BLaER1 (cell line): ENCODE results near the gene OR4D2.

Experiments used
- H3K27ac ChIP-seq: shearing (Covaris generic); formaldehyde crosslinking; 2 replicates; pipeline ENCODE4 v1.8.1; 2022
- H3K27me3 ChIP-seq: shearing (Covaris generic); formaldehyde crosslinking; 2 replicates; pipeline ENCODE4 v1.8.1; 2022
- H3K36me3 ChIP-seq: shearing (Covaris generic); formaldehyde crosslinking; 2 replicates; pipeline ENCODE4 v1.8.1; 2022
- H3K4me1 ChIP-seq: shearing (Covaris generic); formaldehyde crosslinking; 2 replicates; pipeline ENCODE4 v1.8.1; 2022
- H3K4me2 ChIP-seq: shearing (Covaris generic); formaldehyde crosslinking; 2 replicates; pipeline ENCODE4 v1.8.1; 2022
- H3K4me3 ChIP-seq: shearing (Covaris generic); formaldehyde crosslinking; 2 replicates; pipeline ENCODE4 v1.8.1; 2022
- H3K9ac ChIP-seq: shearing (Covaris generic); formaldehyde crosslinking; 2 replicates; pipeline ENCODE4 v1.8.1; 2022
- H3K9me3 ChIP-seq: shearing (Covaris generic); formaldehyde crosslinking; 2 replicates; pipeline ENCODE4 v1.8.1; 2022
- H4K20me1 ChIP-seq: shearing (Covaris generic); formaldehyde crosslinking; 2 replicates; pipeline ENCODE4 v1.8.1; 2022
- Cebpa-rat ChIP-seq: shearing (Covaris generic); IDR thresholded peaks from 2 replicates; pipeline ENCODE4 v1.8.1; 2022

OR4D2 gene

GRCh38 chr17:58205936-58206335, 39.2 kb downstream of the OR4D2 start:
- peaks cover 41% of the 10 kb centered on the region for H3K36me3 ChIP-seq
- H3K9me3 ChIP-seq: no peaks in the 10 kb centered on the region
- H3K9ac ChIP-seq: no peak overlapping the region
- no peak overlapping the region for H3K4me3 ChIP-seq
- no peak for TF ChIP-seq Cebpa-rat
- no peaks in the 10 kb centered on the region for H4K20me1 ChIP-seq
- no peaks in the 10 kb centered on the region for H3K27me3 ChIP-seq
- H3K4me2 ChIP-seq: no peak overlapping the region
- H3K4me1 ChIP-seq: no peaks in the 10 kb centered on the region
- H3K27ac ChIP-seq: no peak overlapping the region

- no peak overlapping the region for H3K9ac ChIP-seq
- no peak overlapping the region for H3K4me2 ChIP-seq
- H4K20me1 ChIP-seq: no peaks in the 10 kb centered on the region
- no peak overlapping the region for H3K27ac ChIP-seq
- no peaks in the 10 kb centered on the region for H3K9me3 ChIP-seq
- peaks cover 47% of the 10 kb centered on the region for H3K36me3 ChIP-seq
- H3K4me3 ChIP-seq: no peak overlapping the region
- no peaks in the 10 kb centered on the region for H3K27me3 ChIP-seq
- no peak for TF ChIP-seq Cebpa-rat
- no peaks in the 10 kb centered on the region for H3K4me1 ChIP-seq
Measured at GRCh38 chr17:58207451-58207850, 40.7 kb downstream of the OR4D2 start.

- Histone ChIP-seq H3K4me1 (no peaks in the 10 kb centered on the region), H4K20me1 (no peaks in the 10 kb centered on the region), H3K9me3 (no peaks in the 10 kb centered on the region), H3K36me3 (peaks cover 56% of the 10 kb centered on the region), H3K4me3 (no peak overlapping the region), H3K4me2 (no peak overlapping the region), H3K27ac (no peak overlapping the region), H3K9ac (no peak overlapping the region), H3K27me3 (no peaks in the 10 kb centered on the region)
- TF ChIP-seq Cebpa-rat: no peak
Measured at GRCh38 chr17:58208344-58208743, 41.6 kb downstream of the OR4D2 start.

- Histone ChIP-seq H3K4me3 (no peak overlapping the region), H3K27ac (no peak overlapping the region), H3K9me3 (no peaks in the 10 kb centered on the region), H3K4me2 (no peak overlapping the region), H4K20me1 (no peaks in the 10 kb centered on the region), H3K27me3 (no peaks in the 10 kb centered on the region), H3K4me1 (no peaks in the 10 kb centered on the region), H3K9ac (no peak overlapping the region), H3K36me3 (peaks cover 61% of the 10 kb centered on the region)
- TF ChIP-seq Cebpa-rat: no peak
Measured at GRCh38 chr17:58210922-58211321, 44.1 kb downstream of the OR4D2 start.

GRCh38 chr17:58215685-58216084, 48.9 kb downstream of the OR4D2 start:
- Histone ChIP-seq H3K27me3 (no peaks in the 10 kb centered on the region), H3K9ac (no peak overlapping the region), H4K20me1 (no peaks in the 10 kb centered on the region), H3K9me3 (no peaks in the 10 kb centered on the region), H3K4me1 (peaks cover 19% of the 10 kb centered on the region), H3K4me2 (no peak overlapping the region), H3K27ac (no peak overlapping the region), H3K4me3 (no peak overlapping the region), H3K36me3 (peaks cover 25% of the 10 kb centered on the region)
- no peak for TF ChIP-seq Cebpa-rat

- no peak for TF ChIP-seq Cebpa-rat
- no peak overlapping the region for H3K27ac ChIP-seq
- H3K4me2 ChIP-seq: no peak overlapping the region
- H3K27me3 ChIP-seq: no peaks in the 10 kb centered on the region
- no peak overlapping the region for H3K4me3 ChIP-seq
- no peaks in the 10 kb centered on the region for H3K9me3 ChIP-seq
- peaks cover 19% of the 10 kb centered on the region for H3K4me1 ChIP-seq
- peaks cover 14% of the 10 kb centered on the region; the same call in 1 of the 2 replicates for H3K36me3 ChIP-seq
- H4K20me1 ChIP-seq: no peaks in the 10 kb centered on the region
- no peak overlapping the region for H3K9ac ChIP-seq
Measured at GRCh38 chr17:58217766-58218165, 51.0 kb downstream of the OR4D2 start.

- H3K9ac ChIP-seq: peak within 1 kb of the TSS; percentile 68
- no peaks in the 10 kb centered on the region for H3K9me3 ChIP-seq
- H3K27me3 ChIP-seq: no peaks in the 10 kb centered on the region
- peak within 1 kb of the TSS; percentile 69 for H3K4me3 ChIP-seq
- peak within 1 kb of the TSS; percentile 60 for H3K27ac ChIP-seq
- no peaks in the 10 kb centered on the region for H4K20me1 ChIP-seq
- H3K4me1 ChIP-seq: peaks cover 19% of the 10 kb centered on the region
- peak within 1 kb of the TSS; percentile 70 for H3K4me2 ChIP-seq
- H3K36me3 ChIP-seq: no peaks in the 10 kb centered on the region; the same call in 1 of the 2 replicates
- no peak for TF ChIP-seq Cebpa-rat
Measured at GRCh38 chr17:58219007-58219788, 52.4 kb downstream of the OR4D2 start, which contains the start of gene MKS1. Gene MKS1, minus strand, starts transcription at chr17:58219255. Its CDS starts 25 bp downstream, at chr17:58219230.

- no peaks in the 10 kb centered on the region; the same call in 1 of the 2 replicates for H3K36me3 ChIP-seq
- no peak overlapping the region for H3K9ac ChIP-seq
- peak overlapping the region; percentile 40; the same call in 1 of the 2 replicates for H3K27ac ChIP-seq
- peak overlapping the region; percentile 69 for H3K4me3 ChIP-seq
- H3K27me3 ChIP-seq: no peaks in the 10 kb centered on the region
- H3K4me1 ChIP-seq: peaks cover 19% of the 10 kb centered on the region
- no peak for TF ChIP-seq Cebpa-rat
- H3K9me3 ChIP-seq: no peaks in the 10 kb centered on the region
- no peaks in the 10 kb centered on the region for H4K20me1 ChIP-seq
- H3K4me2 ChIP-seq: peak overlapping the region; percentile 70
Measured at GRCh38 chr17:58219789-58220183, 53.0 kb downstream of the OR4D2 start.
